NCI-H1417 (cell line): Measurements from ENCODE around the gene CTSD.

ENCODE experiments used
- DNase-seq, 3 experiments: peaks; one replicate each; lab custom pipeline; 2025; lab: John Stamatoyannopoulos, UW

Gene CTSD

DNA sequence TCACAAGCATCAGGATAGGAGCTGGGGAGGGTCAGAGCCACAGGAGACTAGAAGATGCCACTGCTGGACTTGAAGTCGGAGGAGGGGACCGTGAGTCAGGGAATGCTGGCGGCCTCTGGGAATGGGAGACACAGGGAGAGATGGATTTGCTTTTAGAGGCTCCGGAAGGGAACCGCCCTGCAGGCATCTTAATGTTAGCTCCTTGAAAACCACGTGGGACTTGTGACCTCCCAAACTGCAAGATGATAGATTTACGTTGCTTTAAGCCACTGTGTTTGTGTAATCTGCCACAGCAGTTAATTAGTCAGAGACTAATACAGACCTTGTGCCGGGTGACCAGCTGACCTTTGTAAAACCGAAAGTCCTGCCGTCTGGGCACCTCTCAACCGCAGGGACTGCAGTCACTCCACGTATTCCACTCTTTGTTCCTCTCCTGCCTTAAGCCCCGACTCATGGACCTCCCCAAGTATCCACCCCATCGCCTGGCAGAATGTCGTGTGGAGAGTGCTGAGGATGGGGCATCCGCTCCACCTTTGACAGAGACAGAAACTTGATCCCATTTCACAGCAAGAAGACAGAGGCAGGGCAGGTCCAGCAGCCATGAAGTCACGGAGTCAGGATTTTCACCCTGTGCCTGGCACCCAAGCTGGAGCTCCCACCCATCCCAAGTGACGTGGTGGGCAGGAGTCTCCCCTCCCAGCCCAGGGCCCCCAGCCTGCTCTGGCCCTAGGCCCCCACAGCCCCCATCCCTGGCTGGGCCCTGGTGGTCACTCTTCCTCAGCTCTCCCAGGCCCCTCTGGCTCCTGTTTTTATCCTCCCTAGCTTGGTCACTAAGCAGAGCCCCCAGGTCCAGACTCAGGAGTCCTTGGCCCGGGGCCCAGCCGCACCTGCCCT lies 19.4 kb upstream of the CTSD start:
- peak in 1 of 3 experiments; percentile 16 for DNase-seq

- DNase-seq = no peak
Measured at GRCh38 chr11:1782031-1782590, 18.4 kb upstream of the CTSD start.

GRCh38 chr11:1781593-1781975 lies 17.9 kb upstream of the CTSD start:
- DNase-seq = no peak

- no peak for DNase-seq
Measured at GRCh38 chr11:1780700-1781592, 17.2 kb upstream of the CTSD start.

DNA sequence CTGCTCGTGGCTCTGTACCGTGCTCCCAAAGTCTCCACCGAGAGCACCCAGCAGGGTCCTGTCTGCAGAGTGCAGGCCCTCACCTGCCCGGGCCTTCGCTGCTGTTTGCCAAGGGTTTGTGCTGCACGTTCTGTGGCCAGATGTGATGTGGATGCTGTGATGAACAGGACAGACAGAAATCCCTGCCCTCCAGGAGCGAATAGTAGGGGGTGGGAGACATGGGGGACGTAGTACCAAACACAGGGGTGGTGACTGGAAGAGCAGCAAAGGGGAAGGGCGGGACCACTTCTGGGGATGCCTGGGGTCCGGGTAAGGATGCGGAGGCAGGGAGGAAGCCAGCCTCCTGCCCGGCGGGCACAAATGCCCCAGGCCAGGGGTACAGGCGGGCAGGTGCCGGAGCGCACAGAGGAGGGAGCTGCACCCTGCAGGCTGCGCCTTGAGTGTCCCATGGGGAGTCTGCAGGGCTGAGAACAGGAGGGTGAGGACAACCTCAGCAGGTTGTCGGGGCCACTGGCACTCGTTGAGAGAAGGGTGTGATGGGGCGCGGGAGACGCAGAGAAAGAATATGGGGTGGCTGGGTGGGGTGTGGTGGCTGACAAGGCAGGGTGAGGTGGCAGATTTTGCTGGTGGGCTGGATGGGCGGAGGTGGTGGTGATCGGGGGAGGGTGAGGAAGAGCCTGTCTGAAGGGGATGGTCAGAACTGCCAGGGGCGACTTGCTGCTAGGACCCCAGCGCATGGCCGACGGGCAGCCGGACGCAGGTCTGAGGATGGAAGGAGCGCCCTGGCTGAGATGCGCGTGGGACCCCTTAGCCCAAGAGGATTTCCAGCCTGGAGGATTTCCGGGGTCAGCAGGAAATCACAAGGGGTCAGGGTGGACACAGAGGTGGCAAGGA lies 16.3 kb upstream of the CTSD start:
- DNase-seq = no peak

- no peak for DNase-seq
Measured at GRCh38 chr11:1779034-1779805, 15.5 kb upstream of the CTSD start.

GRCh38 chr11:1778141-1778911 lies 14.6 kb upstream of the CTSD start:
- no peak for DNase-seq

GRCh38 chr11:1777737-1778136 lies 14.0 kb upstream of the CTSD start:
- DNase-seq = no peak

DNA sequence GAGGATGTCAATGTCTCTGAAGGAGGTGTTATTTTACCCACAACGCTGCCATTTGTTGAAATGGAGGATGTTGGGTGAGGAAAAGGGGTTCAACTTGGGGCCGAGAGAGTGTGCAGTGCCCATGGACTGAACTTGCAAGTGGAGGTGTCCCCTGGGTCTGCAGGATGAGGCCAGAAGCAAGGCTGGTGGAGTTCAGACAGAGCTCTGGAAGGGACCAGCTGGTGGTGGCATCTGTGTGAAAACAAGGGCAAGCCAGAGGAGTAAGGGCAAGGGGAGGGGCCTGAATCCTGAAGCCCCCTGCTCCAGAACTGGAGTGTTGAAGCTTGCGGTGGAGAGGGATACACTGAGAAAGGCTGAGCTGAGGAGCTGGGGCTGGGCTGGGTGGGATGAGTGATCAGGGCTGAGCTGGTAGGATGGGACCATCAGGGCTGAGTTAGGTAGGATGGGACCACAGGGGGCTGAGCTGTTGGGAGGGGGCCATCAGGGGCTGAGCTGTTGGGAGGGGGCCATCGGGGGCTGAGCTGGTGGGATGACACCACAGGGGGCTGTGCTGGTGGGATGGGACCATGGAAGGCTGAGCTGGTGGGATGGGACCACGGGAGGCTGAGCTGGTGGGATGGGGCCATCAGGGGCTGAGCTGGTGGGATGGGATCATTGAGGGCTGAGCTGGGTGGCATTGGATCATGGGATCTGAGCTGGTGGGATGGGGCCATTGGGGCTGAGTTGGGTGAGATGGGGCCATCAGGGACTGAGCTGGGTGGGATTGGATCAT lies 13.4 kb upstream of the CTSD start:
- DNase-seq = no peak

- DNase-seq = no peak
Measured at GRCh38 chr11:1776331-1776851, 12.7 kb upstream of the CTSD start.

GRCh38 chr11:1774886-1775285 lies 11.2 kb upstream of the CTSD start:
- no peak for DNase-seq

- DNase-seq = no peak
Measured at GRCh38 chr11:1773994-1774550, 10.3 kb upstream of the CTSD start.

DNA sequence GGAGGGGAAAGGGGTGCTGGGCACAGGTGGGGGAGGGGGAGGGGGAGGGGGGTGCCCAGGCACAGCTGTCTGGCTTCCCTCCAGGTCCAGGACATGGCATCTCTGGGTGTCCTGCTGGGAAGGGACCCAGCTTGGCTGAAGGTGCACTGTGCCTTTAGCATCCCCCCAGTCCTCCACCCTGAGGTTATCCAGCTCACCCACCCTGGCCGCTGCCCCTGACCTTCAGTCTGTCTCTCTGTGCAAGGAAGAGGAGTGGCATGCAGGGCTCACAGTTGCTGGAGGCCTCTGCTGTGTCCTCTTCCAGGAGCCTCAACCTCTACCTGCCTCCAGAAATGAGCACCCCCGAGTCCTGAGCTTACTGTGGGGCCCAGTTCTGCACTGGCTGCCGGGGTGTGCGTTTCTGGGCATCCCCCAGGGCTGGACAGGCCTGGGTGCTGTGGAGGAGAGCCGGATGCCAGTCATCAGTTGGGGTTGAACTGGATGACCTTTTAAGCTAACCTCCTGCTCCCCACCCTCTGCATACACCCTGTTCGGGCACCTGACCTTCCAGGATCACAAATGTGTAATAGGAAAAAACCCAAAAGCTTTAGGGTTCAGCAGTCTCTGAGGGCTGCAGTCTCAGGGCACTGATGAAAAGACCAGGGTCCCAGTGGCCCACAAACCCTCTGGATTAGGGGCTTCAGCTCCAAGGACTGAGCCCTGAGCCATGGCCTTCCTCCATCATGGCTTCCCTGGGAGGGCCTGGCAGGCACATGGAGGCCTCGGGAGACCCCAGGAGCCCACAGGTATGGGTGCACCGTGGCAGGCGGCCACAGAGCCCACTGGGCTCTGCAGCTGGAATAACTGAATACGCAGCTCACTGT lies 9.6 kb upstream of the CTSD start:
- no peak for DNase-seq

- peak in 2 of 3 experiments; percentile 39 to 66 for DNase-seq
Measured at GRCh38 chr11:1772270-1773130, 8.8 kb upstream of the CTSD start.

- DNase-seq = no peak
Measured at GRCh38 chr11:1771700-1772099, 8.0 kb upstream of the CTSD start.

- DNase-seq = no peak
Measured at GRCh38 chr11:1771273-1771672, 7.5 kb upstream of the CTSD start.

- DNase-seq = no peak
Measured at GRCh38 chr11:1770528-1770927, 6.8 kb upstream of the CTSD start.
